ENCODE measurements around the gene FAM171A1. TPM values are rescaled to one million over a fixed set of nuclear protein-coding genes. Genes with fewer than 3 reads are reported as not detected.

Gene FAM171A1
- polyA plus RNA-seq, 1 donor (not counting 4 experiments of a cell fraction or from before 2014, with no cell fraction given), result 8.8 TPM

DNA sequence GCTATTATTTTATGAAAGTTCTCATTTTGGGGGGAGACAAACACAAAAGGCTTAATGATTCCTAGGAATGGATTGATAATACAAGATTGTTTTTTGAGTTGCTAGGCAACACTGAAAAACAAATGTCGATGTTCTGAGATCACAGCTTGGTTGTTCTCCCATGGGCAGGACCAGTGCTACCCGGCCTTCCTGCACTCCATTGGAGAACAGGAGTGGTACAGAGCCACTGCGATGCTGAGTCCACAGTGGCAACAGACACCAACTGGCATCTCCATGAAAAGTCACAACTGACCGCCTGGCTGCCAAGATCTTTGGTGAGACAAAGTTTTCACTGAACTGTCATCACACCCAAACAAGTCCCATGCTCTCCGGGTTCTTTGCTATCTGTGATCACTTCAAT lies 133.7 kb downstream of the FAM171A1 start:
- Histone ChIP-seq H3K27me3 (ENCODE audit: control insufficient read depth, extremely low read depth, insufficient read depth, low read length) (no peaks in the 10 kb centered on the region), H3K9ac (ENCODE audit: control insufficient read depth, extremely low read depth, insufficient read depth, low read length) (no peak overlapping the region), H3K4me3 (ENCODE audit: control insufficient read depth in 2 of 3, extremely low read depth in 1 of 3, insufficient read depth in 2 of 3, low read depth in 1 of 3, low read length in 3 of 3) (no peak overlapping the region), H3K4me1 (ENCODE audit: control insufficient read depth, extremely low read depth, insufficient read depth, low read length) (no peaks in the 10 kb centered on the region), H3K36me3 (ENCODE audit: control insufficient read depth in 2 of 2, extremely low read depth in 1 of 2, insufficient read depth in 2 of 2, low read length in 2 of 2) (no peaks in the 10 kb centered on the region), H4K20me1 (ENCODE audit: control insufficient read depth, extremely low read depth, insufficient read depth, low read length) (no peaks in the 10 kb centered on the region), H2AFZ (ENCODE audit: control insufficient read depth, low read length) (no peak overlapping the region), H3K9me1 (ENCODE audit: control insufficient read depth, extremely low read depth, insufficient read depth, low read length) (no peaks in the 10 kb centered on the region), H3K4me2 (ENCODE audit: control insufficient read depth, extremely low read depth, insufficient read depth, low read depth, low read length) (no peak overlapping the region), H3K9me3 (ENCODE audit: control insufficient read depth, low read depth, low read length) (no peaks in the 10 kb centered on the region), H3K79me2 (ENCODE audit: control insufficient read depth, insufficient read depth, low read length) (no peaks in the 10 kb centered on the region), H3K27ac (ENCODE audit: control insufficient read depth, insufficient read depth, low read length) (no peak overlapping the region)
- TF ChIP-seq EZH2 (IDR thresholded peaks at IDR 0.05; ENCODE audit: low read length), result no peak
- peak; percentile 32 for DNase-seq (ENCODE audit: low read depth, low spot score)
- dilution Hi-C loops (cut with MboI; ENCODE audit: extremely low pct_ligation_motif_present, low sequenced_read_pairs), result no loop called here
- no peak for FAIRE-seq

DNA sequence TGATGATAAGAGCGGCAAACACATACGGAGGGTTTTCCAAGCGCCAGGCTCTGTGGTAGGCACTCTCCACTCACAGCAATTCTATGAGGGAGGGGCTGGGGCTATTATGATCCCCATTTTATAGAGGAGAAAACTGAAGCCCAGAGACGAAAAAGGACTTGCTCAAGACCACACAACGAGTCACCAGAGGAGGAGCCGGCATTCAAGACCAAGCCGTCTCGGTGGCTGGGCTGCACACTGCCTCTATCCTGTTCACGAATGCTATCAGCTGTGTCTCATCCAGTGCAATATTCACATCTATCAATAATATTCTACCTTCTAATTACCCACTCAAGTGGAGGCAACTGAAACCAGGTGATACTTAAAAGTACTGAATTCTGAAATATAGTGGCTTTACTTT lies 134.7 kb downstream of the FAM171A1 start:
- H3K79me2 ChIP-seq (ENCODE audit: control insufficient read depth, insufficient read depth, low read length), result no peaks in the 10 kb centered on the region
- H3K27me3 ChIP-seq (ENCODE audit: control insufficient read depth, extremely low read depth, insufficient read depth, low read length), result no peaks in the 10 kb centered on the region
- no peaks in the 10 kb centered on the region for H3K36me3 ChIP-seq (ENCODE audit: control insufficient read depth in 2 of 2, extremely low read depth in 1 of 2, insufficient read depth in 2 of 2, low read length in 2 of 2)
- no peak overlapping the region for H3K9ac ChIP-seq (ENCODE audit: control insufficient read depth, extremely low read depth, insufficient read depth, low read length)
- no peak overlapping the region for H3K4me2 ChIP-seq (ENCODE audit: control insufficient read depth, extremely low read depth, insufficient read depth, low read depth, low read length)
- H2AFZ ChIP-seq (ENCODE audit: control insufficient read depth, low read length), result no peak overlapping the region
- no peaks in the 10 kb centered on the region for H3K4me1 ChIP-seq (ENCODE audit: control insufficient read depth, extremely low read depth, insufficient read depth, low read length)
- TF ChIP-seq EZH2 (IDR thresholded peaks at IDR 0.05; ENCODE audit: low read length), result no peak
- TF ChIP-seq, protein P1, sequence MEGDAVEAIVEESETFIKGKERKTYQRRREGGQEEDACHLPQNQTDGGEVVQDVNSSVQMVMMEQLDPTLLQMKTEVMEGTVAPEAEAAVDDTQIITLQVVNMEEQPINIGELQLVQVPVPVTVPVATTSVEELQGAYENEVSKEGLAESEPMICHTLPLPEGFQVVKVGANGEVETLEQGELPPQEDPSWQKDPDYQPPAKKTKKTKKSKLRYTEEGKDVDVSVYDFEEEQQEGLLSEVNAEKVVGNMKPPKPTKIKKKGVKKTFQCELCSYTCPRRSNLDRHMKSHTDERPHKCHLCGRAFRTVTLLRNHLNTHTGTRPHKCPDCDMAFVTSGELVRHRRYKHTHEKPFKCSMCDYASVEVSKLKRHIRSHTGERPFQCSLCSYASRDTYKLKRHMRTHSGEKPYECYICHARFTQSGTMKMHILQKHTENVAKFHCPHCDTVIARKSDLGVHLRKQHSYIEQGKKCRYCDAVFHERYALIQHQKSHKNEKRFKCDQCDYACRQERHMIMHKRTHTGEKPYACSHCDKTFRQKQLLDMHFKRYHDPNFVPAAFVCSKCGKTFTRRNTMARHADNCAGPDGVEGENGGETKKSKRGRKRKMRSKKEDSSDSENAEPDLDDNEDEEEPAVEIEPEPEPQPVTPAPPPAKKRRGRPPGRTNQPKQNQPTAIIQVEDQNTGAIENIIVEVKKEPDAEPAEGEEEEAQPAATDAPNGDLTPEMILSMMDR (optimal IDR thresholded peaks at IDR 0.05 in 1 of 3, IDR thresholded peaks at IDR 0.05 in 1 of 3, conservative IDR thresholded peaks at IDR 0.05 in 1 of 3; ENCODE audit: extremely low read depth in 1 of 3, insufficient read depth in 2 of 3, low read length in 3 of 3), result no peak
- no peaks in the 10 kb centered on the region for H3K9me1 ChIP-seq (ENCODE audit: control insufficient read depth, extremely low read depth, insufficient read depth, low read length)
- H4K20me1 ChIP-seq (ENCODE audit: control insufficient read depth, extremely low read depth, insufficient read depth, low read length), result no peaks in the 10 kb centered on the region
- H3K9me3 ChIP-seq (ENCODE audit: control insufficient read depth, low read depth, low read length), result no peaks in the 10 kb centered on the region
- no peak overlapping the region for H3K4me3 ChIP-seq (ENCODE audit: control insufficient read depth in 2 of 3, extremely low read depth in 1 of 3, insufficient read depth in 2 of 3, low read depth in 1 of 3, low read length in 3 of 3)
- dilution Hi-C loops (cut with MboI; ENCODE audit: extremely low pct_ligation_motif_present, low sequenced_read_pairs), result no loop called here
- FAIRE-seq (no peak), DNase-seq (ENCODE audit: low read depth, low spot score) (no peak)
- H3K27ac ChIP-seq (ENCODE audit: control insufficient read depth, insufficient read depth, low read length), result no peak overlapping the region

DNA sequence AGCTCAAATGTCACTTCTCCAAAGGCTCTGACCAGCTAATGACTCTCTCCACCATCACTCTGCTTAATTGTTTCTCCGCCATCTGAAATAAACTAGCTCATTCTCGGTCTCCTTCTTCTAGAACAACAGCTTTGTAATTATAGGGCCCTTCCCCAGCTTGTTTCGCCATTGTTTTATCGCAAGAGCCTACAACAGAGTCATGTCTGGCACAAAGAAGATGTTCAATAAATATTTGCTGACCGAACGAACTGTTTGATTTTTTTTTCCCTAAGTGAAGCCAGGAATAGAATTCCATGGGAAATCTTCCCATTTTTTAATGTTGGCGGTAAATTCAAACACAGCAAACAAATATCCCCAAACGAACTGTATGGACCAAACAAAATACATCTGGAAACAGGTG lies 138.8 kb downstream of the FAM171A1 start:
- Histone ChIP-seq H2AFZ (ENCODE audit: control insufficient read depth, low read length) (no peak overlapping the region), H3K9ac (ENCODE audit: control insufficient read depth, extremely low read depth, insufficient read depth, low read length) (no peak overlapping the region), H3K4me2 (ENCODE audit: control insufficient read depth, extremely low read depth, insufficient read depth, low read depth, low read length) (no peak overlapping the region), H3K9me3 (ENCODE audit: control insufficient read depth, low read depth, low read length) (no peaks in the 10 kb centered on the region), H3K27me3 (ENCODE audit: control insufficient read depth, extremely low read depth, insufficient read depth, low read length) (no peaks in the 10 kb centered on the region), H3K79me2 (ENCODE audit: control insufficient read depth, insufficient read depth, low read length) (no peaks in the 10 kb centered on the region), H3K36me3 (ENCODE audit: control insufficient read depth in 2 of 2, extremely low read depth in 1 of 2, insufficient read depth in 2 of 2, low read length in 2 of 2) (no peaks in the 10 kb centered on the region), H3K9me1 (ENCODE audit: control insufficient read depth, extremely low read depth, insufficient read depth, low read length) (no peaks in the 10 kb centered on the region), H3K4me3 (ENCODE audit: control insufficient read depth in 2 of 3, extremely low read depth in 1 of 3, insufficient read depth in 2 of 3, low read depth in 1 of 3, low read length in 3 of 3) (no peak overlapping the region), H3K4me1 (ENCODE audit: control insufficient read depth, extremely low read depth, insufficient read depth, low read length) (no peaks in the 10 kb centered on the region), H3K27ac (ENCODE audit: control insufficient read depth, insufficient read depth, low read length) (no peak overlapping the region), H4K20me1 (ENCODE audit: control insufficient read depth, extremely low read depth, insufficient read depth, low read length) (no peaks in the 10 kb centered on the region)
- TF ChIP-seq, protein P1 (optimal IDR thresholded peaks at IDR 0.05 in 1 of 3, IDR thresholded peaks at IDR 0.05 in 1 of 3, conservative IDR thresholded peaks at IDR 0.05 in 1 of 3; ENCODE audit: extremely low read depth in 1 of 3, insufficient read depth in 2 of 3, low read length in 3 of 3), result no peak
- no peak for TF ChIP-seq EZH2 (IDR thresholded peaks at IDR 0.05; ENCODE audit: low read length)
- DNase-seq (ENCODE audit: low read depth, low spot score) (no peak), FAIRE-seq (no peak)
- dilution Hi-C loops (cut with MboI; ENCODE audit: extremely low pct_ligation_motif_present, low sequenced_read_pairs), result no loop called here
